Germinal center (tissue), 1 donor: Measurements from ENCODE around the gene HAUS3.

Experiments
- DNase-seq: peaks from one replicate; pipeline ENCODE4 v3.0.0; 2012; ENCODE audit warnings: mixed read lengths, low spot score

HAUS3 gene

GRCh38 chr4:2263926-2264321 lies 22.0 kb upstream of the HAUS3 start:
- DNase-seq: no peak

- DNase-seq: no peak
Measured at GRCh38 chr4:2262944-2263250, 21.0 kb upstream of the HAUS3 start.

GRCh38 chr4:2262145-2262943 lies 20.4 kb upstream of the HAUS3 start:
- peak; percentile 98 for DNase-seq

GRCh38 chr4:2261853-2262144 lies 19.9 kb upstream of the HAUS3 start, which contains the start of gene MXD4:
Gene MXD4, minus strand, starts transcription at chr4:2262109. Its CDS starts 129 bp downstream, at chr4:2261980.
- DNase-seq: no peak

GRCh38 chr4:2261110-2261852 lies 19.4 kb upstream of the HAUS3 start:
- DNase-seq: peak; percentile 57

- no peak for DNase-seq
Measured at GRCh38 chr4:2260344-2261109, 18.6 kb upstream of the HAUS3 start.

GRCh38 chr4:2259541-2260343 lies 17.8 kb upstream of the HAUS3 start:
- no peak for DNase-seq

- DNase-seq: no peak
Measured at GRCh38 chr4:2259036-2259540, 17.2 kb upstream of the HAUS3 start.

GRCh38 chr4:2258091-2259035 lies 16.4 kb upstream of the HAUS3 start:
- no peak for DNase-seq

GRCh38 chr4:2257361-2258081 lies 15.6 kb upstream of the HAUS3 start:
- no peak for DNase-seq

- DNase-seq: no peak
Measured at GRCh38 chr4:2256781-2257191, 14.9 kb upstream of the HAUS3 start.

- no peak for DNase-seq
Measured at GRCh38 chr4:2256156-2256731, 14.3 kb upstream of the HAUS3 start.

GRCh38 chr4:2255501-2256155 lies 13.7 kb upstream of the HAUS3 start:
- DNase-seq: no peak

GRCh38 chr4:2254665-2255500 lies 13.0 kb upstream of the HAUS3 start:
- no peak for DNase-seq

GRCh38 chr4:2253160-2254084 lies 11.5 kb upstream of the HAUS3 start:
- DNase-seq: no peak

GRCh38 chr4:2252530-2253091 lies 10.7 kb upstream of the HAUS3 start:
- no peak for DNase-seq
